Activated gamma-delta T cell (primary cell): ENCODE results near the gene ZNF138.

Source experiments
- DNase-seq: peaks from one replicate; lab custom pipeline; 2025; lab: John Stamatoyannopoulos, UW

Gene ZNF138

DNA sequence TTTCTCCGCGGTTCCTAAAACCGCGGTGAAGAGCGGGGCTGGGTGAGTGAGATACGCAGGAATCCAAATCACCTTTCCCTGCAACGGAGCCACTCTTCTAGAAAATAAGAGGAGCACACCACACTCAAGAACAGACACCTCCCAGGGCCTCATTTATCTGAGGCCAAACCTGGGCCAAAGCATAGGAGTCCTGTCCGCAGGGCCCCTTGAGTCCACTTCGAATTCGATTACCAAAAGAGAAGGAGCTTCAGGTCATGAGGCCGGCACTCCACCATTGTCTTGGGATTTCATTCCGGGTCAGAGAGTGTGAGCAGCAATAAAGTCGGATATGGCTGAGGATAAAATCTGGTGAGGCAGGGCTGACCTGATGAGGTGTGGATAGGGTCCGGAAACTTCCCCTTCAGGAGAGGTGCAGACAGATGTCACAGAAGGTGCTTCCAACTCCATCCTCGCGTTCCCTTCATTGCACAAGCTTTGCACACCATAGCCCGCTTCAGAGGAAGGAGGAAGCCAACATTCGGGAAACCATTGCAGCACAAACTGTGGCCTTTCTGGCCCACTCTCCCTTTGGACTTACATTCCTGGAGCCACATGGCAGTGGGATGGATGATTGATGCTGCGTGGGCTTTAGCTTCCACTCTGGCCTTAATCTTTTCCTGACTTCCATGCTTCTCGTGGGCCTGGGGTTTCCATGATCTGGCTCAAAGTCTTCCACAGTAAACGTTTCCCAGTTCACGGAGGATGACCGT, 81.6 kb downstream of the ZNF138 start:
- DNase-seq = no peak

DNA sequence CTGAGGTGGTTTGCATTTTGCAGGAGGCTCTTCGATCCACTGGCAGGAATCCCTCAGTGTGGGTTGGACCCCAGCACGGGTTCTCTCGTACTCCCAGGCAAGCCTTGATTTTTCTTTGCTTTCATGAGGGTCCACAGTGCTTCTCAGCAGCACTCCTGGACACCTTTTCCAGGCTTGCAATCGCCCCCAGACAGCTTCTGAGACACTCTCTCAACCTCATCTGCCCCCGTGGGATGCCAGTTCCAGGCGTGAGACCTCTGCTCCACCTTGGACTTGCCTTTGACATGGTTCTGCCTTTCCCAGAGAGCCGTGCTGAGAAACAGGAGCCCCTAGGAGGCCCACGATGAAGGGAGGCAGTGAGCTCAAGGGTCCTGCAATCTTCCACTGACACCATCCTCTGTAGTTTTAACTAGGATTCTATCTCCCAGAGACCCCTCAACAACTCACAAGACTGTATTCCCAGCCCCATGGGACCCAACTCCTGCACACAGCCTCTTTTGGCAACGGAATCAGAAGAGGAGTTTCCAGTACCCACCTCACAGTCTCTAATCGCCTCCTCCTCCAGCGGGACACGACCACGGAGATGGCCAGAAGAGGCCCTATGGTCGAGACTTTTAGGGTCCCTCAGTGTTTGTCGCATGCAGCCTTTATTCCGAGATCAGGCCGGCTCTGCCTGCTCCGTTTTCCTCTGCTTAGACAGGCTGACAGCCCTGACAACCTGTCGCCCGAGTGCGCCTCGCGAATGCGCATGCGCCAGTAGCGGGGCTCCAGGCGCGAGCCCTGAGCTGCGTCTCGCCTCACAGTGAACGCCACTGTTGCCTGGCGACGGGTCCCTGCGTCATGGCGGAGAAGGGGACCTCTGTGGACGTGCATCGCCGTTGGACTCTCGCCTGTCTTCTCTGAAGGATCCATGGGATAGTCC, 82.8 kb downstream of the ZNF138 start:
- DNase-seq = peak; percentile 56

DNA sequence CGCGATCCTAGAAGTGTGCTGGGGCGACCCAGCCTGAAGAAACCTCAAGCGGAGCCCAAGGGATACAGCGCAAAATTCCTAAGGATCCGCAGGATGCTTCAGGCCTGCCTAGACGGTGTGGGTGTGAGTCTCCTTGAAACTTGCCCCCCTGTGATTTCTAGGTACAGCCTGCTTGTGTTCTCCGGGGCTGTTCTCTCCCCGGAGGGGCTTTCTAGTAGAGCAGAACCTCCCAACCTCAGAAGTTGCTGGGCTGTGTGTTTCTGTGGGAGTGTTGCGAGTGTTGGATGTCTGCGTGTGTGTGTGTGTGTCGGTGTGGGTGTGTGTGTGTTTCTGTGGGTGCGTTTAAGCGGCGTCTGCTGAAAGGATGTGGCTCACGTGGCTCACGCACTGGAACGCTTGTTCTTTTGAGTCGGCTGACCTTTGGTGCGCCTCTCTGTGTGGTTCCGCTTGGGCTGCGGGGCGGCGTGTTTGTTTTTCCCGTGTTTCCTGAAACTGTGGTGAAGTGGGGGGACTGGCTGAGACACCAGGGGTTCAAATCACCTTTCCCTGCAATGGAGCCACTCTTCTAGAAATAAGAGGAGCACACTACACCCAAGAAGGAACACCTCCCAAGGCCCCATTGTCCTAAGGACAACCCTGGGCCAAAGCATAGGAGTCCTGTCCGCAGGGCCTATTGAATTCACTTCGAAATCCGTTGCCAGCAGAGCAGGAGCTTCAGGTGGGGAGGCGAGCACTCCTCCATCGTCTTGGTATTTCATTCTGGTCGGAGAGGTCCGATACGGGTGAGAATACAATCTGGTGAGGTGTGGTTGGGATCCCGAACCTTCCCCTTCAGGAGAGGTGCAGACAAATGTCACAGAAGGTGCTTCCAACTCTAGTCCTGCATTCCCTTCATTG, 83.7 kb downstream of the ZNF138 start:
- DNase-seq = no peak

DNA sequence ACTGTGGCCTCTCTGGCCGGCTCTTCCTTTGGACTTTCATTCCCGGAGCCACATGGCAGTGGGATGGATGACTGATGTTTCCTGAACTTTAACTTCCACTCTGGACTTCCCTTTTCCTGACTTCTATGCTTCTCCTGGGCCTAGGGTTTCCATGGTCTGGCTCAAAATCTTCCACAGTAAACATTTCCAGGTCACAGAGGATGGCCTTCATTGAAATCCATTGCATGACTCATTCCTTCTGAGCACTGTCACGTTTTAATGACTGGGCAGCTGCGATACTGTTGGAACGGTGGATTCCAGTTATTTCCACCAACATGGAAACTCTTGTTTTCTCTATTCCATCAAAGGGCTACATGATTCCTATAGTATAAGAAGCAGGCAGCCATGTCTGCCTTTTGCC, 84.5 kb downstream of the ZNF138 start:
- no peak for DNase-seq

DNA sequence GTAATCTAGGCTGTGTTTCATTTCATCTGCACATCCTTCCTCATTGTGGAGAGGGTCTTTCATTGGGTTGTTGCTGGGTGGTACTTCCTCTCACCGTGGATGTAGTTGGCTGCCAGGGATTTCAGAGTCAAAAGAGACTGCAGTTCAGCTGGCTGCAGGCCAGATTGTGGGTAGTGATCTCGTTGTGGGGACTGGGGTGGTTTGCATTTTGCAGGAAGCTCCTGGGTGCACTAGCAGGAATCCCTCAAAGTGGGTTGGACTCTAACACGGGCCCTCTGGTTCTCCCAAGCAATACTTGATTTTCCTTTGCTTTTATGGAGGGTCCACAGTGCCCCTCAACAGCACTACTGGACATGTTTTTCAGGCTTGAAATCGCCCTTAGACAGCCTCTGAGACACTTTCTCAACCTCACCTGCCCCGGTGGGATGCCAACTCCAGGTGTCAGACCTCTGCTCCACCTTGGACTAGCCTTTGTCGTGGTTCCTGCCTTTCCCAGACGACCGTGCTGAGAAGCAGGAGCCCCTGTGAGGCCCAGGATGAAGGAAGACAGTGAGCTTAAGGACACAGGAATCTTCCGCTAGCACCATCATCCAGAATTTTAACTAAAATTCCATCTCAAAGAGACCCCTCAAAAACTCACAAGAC, 85.0 kb downstream of the ZNF138 start:
- DNase-seq = no peak

DNA sequence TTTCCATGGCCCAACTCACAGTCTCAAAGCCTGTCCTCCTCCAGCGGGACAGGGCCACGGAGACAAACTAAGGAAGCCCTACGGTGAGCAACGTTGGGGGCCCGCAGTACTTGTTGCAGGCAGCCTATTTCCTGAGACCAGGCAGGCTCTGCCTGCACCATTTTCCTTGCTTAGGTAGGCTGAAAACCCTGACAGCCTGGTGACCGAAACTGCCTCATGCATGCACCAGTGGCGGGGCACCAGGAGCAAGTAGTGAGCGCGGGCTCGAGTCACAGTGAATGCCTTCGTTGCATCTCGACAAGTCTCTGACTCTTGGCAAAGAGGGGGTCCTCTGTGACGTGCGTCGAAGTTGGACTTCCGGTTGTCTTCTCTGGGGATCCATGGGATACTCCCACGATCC, 85.6 kb downstream of the ZNF138 start:
- no peak for DNase-seq

DNA sequence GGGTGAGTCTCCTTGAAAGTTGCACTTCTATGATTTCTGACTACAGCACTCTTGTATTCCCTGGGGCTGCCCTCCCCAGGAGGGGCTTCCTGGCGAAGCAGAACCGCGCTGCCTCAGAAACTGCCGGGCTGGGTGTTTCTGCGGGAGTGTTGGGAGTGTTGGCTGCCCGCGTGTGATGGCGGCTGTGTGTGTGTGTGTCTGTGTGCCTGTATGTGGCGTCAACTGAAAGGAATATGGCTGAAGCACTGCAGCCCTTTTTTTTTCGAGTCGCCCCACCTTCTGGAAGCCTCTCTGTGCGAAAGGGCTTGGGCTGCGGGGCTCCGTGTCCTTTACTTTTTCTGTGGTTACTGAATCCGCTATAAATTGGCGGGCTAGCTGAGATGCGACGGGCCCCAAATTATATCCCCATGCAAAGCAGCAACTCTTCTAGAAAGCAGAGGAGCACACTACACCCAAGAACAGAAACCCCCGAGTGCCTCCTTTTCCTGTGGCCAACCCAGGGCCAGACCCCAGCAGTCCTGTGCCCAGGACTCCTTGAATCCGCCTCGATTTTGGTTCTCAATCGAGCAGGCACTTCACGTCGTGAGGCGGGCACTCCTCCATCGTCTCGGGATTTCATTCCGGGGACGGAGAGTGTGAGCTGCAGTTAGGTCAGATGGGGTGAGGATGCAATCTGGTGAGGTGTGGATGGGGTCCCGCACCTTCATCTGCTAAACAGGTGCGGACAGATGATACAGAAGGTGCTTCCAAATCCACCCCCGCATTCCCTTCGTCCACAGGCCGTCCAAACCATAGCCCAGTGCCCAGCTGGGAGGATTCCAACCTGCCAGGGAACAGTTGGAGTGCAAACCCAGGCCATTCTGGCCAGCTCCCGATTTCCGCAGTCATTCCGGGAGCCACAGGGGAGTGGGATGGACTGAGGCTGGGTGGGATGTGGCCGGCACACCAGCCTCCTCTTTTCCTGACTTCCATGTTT, 86.4 kb downstream of the ZNF138 start:
- DNase-seq = no peak

DNA sequence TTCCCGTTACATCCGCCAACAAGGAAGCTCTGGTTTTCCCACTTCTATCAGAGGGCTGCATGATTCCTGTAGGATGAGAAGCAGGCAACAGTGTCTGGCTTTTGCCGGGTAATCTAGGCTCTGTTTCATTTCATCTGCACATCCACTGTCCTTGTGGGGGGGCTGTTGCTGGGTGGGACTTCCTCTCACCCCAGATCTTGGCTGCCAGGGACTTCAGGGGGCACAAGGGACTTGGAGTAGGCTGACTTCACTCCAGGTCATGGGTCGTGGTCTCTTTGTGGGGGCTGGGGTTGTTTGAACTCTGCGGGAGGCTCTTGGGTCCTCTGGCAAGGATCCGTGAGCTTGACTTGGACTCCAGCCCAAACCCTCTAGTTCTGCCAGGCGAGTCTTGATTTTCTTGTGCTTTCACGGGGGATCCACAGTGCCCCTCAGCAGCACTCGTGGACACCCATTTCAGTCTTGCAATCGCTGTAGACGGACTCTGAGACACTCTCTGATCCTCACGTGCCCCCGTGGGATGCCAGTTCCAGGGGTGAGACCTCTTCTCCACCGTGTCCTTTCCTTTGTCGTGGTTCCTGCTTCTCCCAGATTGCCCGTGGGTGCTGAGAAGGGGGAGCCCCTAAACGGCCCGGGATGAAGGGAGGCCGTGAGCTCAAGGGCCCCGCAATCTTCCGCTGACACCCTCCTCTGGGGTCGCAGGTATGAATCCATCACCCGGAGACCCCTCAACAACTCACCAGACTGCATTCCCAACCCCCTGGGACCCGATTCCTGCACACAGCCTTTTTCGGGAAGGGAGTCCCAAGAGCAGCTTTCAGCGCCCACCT, 87.4 kb downstream of the ZNF138 start:
- DNase-seq = no peak

DNA sequence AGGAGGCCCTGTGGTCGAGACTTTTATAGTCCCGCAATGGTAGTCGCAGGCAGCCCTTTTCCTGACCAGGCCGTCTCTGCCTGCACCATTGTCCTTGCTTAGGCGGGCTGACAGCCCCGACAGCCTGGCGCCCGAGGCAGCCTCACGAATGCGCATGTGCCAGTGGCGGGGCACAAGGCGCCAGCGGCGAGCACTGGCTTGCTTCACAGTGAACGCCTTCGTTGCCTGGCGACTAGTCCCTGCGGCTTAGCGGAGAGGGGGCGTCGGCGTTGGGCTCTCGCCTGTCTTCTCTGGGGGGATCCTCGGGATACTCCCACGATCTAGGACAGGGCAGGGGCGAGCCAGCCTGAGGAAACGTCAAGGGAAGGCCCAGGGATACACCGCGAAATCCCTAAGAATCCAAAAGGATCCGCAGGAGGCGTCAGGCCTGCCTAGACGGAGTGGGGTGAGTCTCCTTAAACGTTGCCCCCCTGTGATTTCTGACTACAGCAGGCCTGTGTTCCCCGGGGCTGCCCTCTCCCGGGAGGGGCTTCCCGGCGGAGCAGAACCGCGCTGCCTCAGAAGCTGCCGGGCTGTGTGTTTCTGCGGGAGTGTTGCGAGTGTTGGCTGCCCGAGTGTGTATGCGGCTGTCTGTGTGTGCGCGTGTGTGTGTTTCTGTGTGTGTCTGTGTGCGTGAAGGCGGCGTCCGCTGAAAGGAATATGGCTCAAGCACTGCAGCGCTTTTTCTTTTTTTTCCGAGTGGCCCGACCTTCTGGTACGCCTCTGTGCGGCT, 88.3 kb downstream of the ZNF138 start:
- no peak for DNase-seq
